T follicular helper cell (primary cell): ENCODE measurements around the gene FOXB1.

Experiments used
- DNase-seq: peaks from one replicate; pipeline ENCODE4 v3.0.0-alpha.2; 2020; ENCODE audit warnings: low read depth
- total RNA-seq, 2 experiments: gene quantifications; one replicate each; lab custom pipeline; 2026; lab: John Stamatoyannopoulos, UW

The FOXB1 gene
- total RNA-seq: 0.12 to 0.26 reads per million in 2 experiments

GRCh38 chr15:60004009-60004845 lies at the start of gene FOXB1:
Gene FOXB1 (plus strand): TSS chr15:60004311. CDS start chr15:60004964, 653 bp downstream.
- no peak for DNase-seq

GRCh38 chr15:59958288-59958687 lies 45.8 kb upstream of the FOXB1 start:
- DNase-seq: no peak

- DNase-seq: no peak
These were observed 43.8 kb upstream of the FOXB1 start for GRCh38 chr15:59960318-59960717.

DNA sequence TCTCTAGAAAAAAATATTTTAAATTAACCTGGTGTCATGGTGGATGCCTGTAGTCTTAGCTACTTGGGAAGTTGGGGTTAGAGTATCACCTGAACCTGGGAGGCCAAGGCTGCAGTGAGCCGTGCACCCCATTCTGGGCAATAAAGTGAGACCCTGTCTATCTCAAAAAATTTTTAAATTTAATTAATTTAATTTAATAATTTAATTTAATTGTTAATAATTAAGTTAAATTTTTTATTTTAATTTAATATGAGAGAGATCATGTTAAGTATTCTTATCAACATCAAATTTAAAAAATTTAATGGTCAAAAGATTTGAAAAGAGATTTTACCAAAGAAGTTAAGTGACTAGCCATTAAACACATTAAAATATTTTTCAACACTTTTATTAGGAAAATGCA lies 40.8 kb upstream of the FOXB1 start:
- DNase-seq: no peak

GRCh38 chr15:59963925-59964324 lies 40.2 kb upstream of the FOXB1 start:
- DNase-seq: no peak

GRCh38 chr15:59965741-59966140 lies 38.4 kb upstream of the FOXB1 start:
- no peak for DNase-seq

- no peak for DNase-seq
These were observed 37.8 kb upstream of the FOXB1 start for GRCh38 chr15:59966262-59966661.

DNA sequence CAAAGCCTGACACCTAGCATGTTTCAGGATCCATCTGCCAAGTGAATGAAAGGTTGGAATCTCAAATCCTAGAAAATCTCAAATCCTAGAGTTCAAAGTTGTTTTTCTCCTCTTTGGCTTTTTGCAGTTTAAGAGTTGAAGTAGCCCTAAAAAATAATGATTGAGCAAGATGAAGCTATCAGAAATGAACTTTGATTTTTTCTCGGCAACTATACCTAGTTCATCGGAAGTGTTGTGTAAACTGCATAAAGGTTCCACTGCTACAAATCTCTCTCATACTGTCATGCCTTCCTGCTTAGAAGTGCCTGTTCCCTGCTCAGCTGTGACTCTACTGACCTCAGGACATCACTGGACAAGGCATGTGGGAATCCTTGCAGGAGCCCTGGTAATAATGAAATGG lies 35.8 kb upstream of the FOXB1 start:
- DNase-seq: no peak

DNA sequence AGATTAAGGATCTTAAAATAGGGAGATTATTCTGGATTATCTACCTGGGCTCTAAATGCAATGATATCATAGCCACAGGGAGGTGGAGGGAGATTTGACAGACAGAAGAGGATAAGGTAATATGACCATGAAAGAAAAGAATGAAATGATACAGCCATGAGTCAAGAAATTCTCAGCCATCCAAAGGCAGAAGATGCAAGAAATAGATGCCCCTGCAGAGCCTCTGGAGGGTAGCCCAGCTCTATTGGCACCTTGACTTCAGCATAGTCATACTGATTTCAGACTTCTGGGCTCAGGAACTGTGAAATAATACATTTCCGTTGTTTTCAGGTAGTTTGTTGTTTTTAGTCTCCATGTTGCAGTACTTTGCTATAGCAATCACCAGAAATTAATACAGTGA lies 31.9 kb upstream of the FOXB1 start:
- DNase-seq: no peak

DNA sequence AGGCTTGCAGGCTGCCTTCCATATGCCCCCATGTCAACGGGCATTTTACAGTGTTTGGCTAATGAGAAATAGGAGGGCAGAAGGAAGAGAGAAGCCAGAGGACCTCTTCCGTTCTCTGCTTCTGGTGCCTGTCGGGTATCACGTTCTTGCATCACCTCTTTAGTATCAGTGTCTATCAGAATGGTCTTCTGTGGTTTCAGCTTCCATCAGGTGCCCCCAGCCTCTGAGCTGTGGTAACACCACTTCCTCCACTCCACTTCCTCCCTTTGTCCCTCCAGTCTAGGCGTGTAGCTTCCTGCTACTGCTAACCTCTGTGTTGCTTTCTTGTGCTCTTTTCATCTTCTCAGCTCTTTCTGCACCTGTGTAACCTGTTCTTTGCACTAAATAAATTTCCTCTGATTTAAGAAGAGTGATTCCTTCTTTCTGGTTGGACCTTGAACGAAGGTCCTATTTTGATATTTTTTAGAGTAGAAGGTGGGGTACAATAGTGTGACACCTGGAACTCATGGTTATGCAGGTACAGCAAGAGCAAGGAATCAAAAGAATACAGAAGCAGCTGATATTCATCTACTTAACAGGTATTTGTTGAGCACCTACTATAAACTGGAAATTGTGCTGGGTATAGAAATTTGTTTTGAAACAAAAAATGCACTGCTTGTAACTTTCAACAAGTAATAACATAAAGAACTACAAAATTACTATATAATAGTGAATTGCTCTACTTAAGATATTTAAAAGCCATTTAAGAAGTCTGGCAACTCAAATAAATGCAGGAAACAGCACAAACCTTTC lies 27.4 kb upstream of the FOXB1 start:
- peak; percentile 22 for DNase-seq

GRCh38 chr15:59991834-59992233 lies 12.3 kb upstream of the FOXB1 start:
- DNase-seq: no peak

DNA sequence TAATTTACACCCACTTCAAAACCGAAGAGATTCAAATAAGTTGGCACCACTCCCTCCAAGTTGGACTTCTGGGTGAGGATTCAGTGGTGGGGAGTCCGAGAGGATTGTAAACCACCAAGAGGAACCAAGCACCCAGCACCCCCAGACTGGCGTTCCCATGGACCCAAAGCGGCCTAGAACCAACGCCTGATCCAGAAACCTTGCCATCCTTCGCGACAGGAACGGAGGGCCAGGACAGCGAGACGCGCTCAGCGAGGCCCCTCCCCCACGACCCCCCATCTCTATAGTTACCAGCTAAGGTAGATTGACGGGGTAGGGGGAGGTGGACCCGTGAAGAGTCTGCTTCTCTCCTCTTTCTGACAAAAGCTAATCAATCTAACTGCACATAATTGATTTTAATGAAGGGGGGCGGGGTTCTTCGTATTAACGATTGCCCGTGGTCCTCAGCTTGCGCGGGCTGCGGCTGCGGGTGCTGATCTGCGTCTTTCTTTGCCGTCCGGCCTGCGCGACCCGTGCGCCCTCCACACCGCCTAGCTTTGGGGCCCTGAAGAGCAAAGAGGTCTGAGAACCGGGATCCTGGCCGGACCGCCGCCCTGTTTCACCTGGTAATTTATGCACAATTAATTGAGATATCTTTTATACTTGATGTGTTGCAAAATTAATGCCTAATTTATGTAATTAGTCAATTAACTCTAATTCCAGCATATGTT lies 10.9 kb upstream of the FOXB1 start:
- no peak for DNase-seq

GRCh38 chr15:59993950-59994401 lies 10.1 kb upstream of the FOXB1 start:
- no peak for DNase-seq

GRCh38 chr15:59994526-59994887 lies 9.6 kb upstream of the FOXB1 start:
- DNase-seq: no peak

DNA sequence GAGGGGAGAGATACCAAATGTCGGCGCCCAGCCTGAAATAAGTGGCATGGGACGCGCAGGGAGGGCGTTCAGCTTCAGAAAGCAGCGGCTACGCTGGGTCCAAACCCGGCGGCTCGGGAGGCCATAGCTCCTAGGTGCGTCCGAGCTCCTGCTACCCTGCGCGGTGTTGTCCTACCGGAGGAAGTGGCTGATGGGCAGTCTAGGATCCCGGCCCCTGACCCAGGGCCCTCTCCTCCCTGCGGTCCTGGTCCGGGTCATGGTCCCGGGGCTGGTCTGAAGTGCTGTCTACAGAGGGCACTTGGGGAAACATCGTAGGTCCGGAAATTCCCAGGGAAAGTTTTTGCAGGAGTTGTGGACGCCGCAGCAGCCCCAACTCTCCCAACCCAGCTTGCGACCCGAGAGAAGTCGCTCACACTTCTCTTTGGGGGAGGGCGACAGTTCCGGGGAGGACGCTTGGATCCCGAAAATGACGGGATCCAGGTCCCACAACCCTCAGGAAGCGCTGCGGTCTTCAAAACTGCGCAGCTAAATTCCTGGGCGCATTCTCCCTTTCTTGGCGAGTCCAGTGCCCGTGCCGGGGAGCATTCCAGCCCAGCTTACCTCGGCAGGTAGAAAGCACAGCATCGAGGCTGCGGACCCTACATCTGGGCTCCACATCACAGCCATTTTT lies 9.1 kb upstream of the FOXB1 start:
- DNase-seq: no peak

DNA sequence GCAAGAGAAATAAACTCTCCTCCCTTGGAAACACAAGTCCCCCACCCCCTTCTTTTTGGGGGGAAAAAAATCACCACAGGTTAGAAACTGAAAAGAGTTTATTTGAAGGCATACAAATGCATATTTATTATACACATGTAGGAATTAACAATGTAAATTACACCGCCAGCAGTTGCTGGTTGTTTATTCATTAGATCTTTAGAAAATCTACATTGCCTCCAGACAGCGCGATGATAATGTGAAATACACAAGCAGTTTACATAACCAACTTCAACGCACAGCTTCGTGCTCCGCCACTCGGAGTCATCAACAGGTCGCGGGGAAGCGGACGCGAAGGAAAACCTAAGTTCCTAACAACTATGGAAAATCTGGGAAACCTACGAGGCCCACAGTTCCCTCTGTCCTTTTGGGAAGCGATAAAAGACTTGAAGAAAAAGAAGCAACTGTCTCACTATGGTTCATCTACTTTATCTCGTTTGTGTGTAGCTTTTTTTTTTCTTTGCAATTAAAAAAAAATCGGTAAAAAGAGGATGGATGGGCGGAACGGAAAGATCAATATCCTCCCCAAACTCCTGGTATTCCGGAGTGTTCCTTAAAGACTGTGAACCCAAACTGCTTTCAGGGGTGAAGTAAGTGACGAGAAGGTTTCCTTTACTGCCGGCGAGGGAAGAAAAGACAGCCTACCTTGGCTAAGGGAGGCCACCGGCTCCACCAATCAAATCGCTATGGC lies 8.4 kb upstream of the FOXB1 start:
- DNase-seq: no peak

DNA sequence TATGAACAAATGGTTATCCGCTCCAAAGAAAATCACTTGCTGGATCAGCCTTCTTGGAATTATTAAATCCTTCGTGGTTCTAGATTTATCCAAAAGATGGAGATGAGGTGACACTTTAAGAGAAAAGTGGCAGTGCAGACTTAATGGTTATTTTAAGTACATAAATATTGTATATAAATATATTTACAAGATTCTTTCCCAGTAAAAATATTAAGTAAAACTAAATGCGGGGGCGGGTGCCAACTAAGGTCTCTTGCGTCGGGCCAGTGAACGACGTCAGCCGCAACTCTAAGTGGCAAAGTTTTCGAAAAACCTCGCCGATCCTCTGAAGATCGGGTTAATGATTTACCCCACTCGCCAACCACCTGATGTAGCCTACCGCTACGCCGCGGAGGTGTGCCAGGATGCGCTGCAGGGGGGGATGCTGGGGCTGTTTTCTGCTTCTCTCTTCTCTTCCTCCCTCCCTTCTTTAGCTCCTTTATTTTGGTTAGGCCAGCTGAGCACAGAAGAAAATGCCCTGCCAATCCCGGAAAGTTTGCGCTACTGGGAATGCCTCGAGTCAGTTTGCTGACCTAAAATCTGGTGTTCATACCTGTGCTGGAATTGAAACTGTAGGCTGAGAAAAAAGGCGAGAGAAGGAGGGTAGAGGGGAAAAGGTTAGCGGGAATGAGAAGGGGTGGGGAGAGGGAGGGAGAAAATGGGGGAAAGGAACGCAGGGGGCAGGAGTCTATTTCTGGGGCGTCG lies 7.6 kb upstream of the FOXB1 start:
- no peak for DNase-seq

- no peak for DNase-seq
These were observed 6.9 kb upstream of the FOXB1 start for GRCh38 chr15:59997070-59997701.

DNA sequence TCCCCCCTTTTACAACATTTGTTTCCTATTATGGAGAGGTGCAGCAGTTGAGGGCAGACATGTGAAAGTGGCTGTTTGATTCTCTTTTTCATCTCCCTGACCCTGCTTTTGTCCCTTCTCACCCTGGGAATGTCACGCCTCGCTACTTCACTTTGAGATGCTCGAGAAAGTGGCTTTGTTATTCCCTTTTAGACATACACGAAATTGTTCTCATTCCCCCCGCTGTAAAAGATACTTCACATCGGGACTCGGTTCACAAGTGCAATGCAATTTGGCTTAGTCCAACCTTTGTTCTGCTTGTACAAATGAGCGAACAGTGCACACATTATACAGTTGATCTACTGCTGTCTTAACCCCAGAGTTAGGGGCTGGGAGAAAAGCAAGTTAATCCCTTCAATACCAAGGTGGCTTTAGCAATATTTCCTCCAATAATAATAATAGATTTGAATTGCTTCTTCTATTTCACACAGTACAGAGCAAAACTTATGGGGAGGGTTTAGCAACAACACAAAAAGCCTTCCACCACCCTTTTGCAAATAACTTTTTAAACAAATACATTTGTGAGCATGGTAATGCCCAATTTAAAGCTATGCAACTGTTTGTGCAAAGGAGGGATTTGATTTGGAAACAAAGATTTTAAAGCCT lies 5.7 kb upstream of the FOXB1 start:
- DNase-seq: no peak
